Small intestine (tissue), 7 donors: ENCODE measurements around the gene FRY. TPM values are rescaled to one million over a fixed set of nuclear protein-coding genes. Genes with fewer than 3 reads are reported as not detected.

ENCODE experiments used
- DNase-seq, 2 donors: peaks; one replicate each; pipeline versions ENCODE4 v3.0.0 to v3.0.0-alpha.2; 2013
- FAIRE-seq: peaks from 2 replicates; lab custom pipeline; 2012; peaks lifted over from hg19 to GRCh38; lab: Jason Lieb, UNC
- H3K27ac ChIP-seq, 3 donors: one replicate each; pipeline ENCODE4 v1.5.1; 2013; ENCODE audit warnings: low read length in 2 of 3, mild to moderate bottlenecking in 2 of 3, control low read depth in 1 of 3, inconsistent platforms in 1 of 3, low read depth in 1 of 3, moderate library complexity in 1 of 3
- H3K27me3 ChIP-seq, 3 donors: one replicate each; pipeline ENCODE4 v1.6.1; 2013; ENCODE audit warnings: low read length in 3 of 3, inconsistent platforms in 1 of 3; ENCODE audit not compliant: control insufficient read depth in 3 of 3, insufficient read depth in 3 of 3
- H3K36me3 ChIP-seq, 3 donors: one replicate each; pipeline ENCODE4 v1.6.1; 2013; ENCODE audit warnings: low read length in 3 of 3, inconsistent platforms in 1 of 3, low read depth in 1 of 3, mild to moderate bottlenecking in 1 of 3, moderate library complexity in 1 of 3; ENCODE audit not compliant: control insufficient read depth in 3 of 3, insufficient read depth in 2 of 3
- H3K4me1 ChIP-seq, 3 donors: one replicate each; pipeline ENCODE4 v1.6.1; 2013; ENCODE audit warnings: low read length in 2 of 3, inconsistent platforms in 1 of 3, low read depth in 1 of 3, mild to moderate bottlenecking in 1 of 3, moderate library complexity in 1 of 3; ENCODE audit not compliant: control insufficient read depth in 3 of 3, insufficient read depth in 2 of 3
- H3K4me3 ChIP-seq, 3 donors: one replicate each; pipeline ENCODE4 v1.5.1; 2013; ENCODE audit warnings: low read length in 3 of 3, control low read depth in 1 of 3, inconsistent platforms in 1 of 3, low read depth in 1 of 3, mild to moderate bottlenecking in 1 of 3, moderate library complexity in 1 of 3
- H3K9me3 ChIP-seq, 2 donors: one replicate each; pipeline ENCODE4 v1.6.1; 2013; ENCODE audit warnings: low read depth in 1 of 2, low read length in 1 of 2; ENCODE audit not compliant: control insufficient read depth in 2 of 2, insufficient read depth in 1 of 2
- WGBS, 3 donors: extraction: QIAGEN DNeasy Blood & Tissue Kit; methylation state at CpG; one replicate each; pipeline ENCODE4 v1.1.7; 2013; 5-methylcytosine and 5-hydroxymethylcytosine counted together
- polyA plus RNA-seq, 4 donors: library from polyadenylated mRNA; stranded (reverse) in 3 of 4; unstranded in 1 of 4; fragments of 200-250 nt in 3 of 4; fragments of 120-200 nt in 1 of 4; gene quantifications; one replicate each; pipeline versions ENCODE4 v1.2.1 to v1.2.3, GENCODE V29; 2013
- donor health status: healthy with polysubstance abuse.
- donor health status: control.
- donor health status: control.
- donor health status: Bipolar disorder and iron deficiency.
- donor health status: healthy.

Gene FRY
- polyA plus RNA-seq, 4 donors = 2.0 to 13.6 (median 3.6) TPM

- Histone ChIP-seq H3K4me1 (no peaks in the 10 kb centered on the region), H3K9me3 (no peaks in the 10 kb centered on the region), H3K27ac (no peak overlapping the region), H3K27me3 (peaks cover 0 to 24% (median 0%) of the 10 kb centered on the region in 3 donors), H3K4me3 (no peak overlapping the region), H3K36me3 (no peaks in the 10 kb centered on the region)
- FAIRE-seq (no peak), DNase-seq (no peak)
- 62 to 68% (median 66%) methylated on average over 4 of the region's 4 CpGs for WGBS, 3 donors
Measured at GRCh38 chr13:32299893-32300292, 268.3 kb downstream of the FRY start.

DNA sequence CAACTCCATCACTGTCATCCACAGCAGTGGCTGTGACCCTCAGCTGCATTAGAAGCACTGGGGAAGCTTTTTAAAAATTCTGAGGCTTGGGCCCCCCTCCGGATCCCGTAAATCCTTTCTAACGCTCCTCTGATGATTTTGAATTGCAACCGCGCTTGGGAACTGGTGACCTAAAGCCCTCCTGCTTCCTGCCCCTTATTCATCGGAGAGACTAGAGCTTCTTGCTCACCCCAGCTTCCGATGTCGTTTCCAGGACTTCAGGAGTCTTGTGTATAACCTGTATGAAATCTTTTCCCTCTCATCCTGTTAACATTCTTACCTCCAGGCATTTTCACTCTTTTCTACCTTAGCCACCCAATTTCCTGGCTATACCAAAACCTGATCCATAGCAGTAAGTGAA is 268.8 kb downstream of the FRY start:
- no peaks in the 10 kb centered on the region for H3K9me3 ChIP-seq
- no peak for DNase-seq
- 52 to 68% (median 55%) methylated on average over 8 of the region's 8 CpGs for WGBS, 3 donors
- H3K27me3 ChIP-seq = peaks cover 0 to 24% (median 0%) of the 10 kb centered on the region in 3 donors
- H3K27ac ChIP-seq = no peak overlapping the region
- no peak for FAIRE-seq
- H3K4me1 ChIP-seq = no peaks in the 10 kb centered on the region
- no peaks in the 10 kb centered on the region for H3K36me3 ChIP-seq
- H3K4me3 ChIP-seq = no peak overlapping the region

DNA sequence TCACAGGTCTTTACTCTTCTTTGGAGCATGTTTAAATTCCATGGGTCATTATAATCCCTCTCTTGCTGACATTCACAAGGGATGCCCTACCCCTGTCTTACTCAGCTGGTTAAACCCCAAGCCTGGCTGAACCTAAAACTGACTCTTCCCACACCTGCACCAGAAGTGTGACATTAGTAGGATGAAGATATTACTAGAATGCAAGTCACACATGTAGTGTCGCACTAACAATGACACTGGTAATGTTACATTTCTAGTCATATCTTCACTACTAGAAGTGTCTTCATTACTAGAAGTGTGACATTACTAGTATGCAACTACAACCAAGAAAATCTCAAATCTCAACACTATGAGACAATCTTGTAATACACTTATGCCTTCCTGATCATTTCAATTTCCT is 269.3 kb downstream of the FRY start:
- Histone ChIP-seq H3K27me3 (peaks cover 0 to 24% (median 0%) of the 10 kb centered on the region in 3 donors), H3K9me3 (no peaks in the 10 kb centered on the region), H3K27ac (no peak overlapping the region), H3K4me1 (no peaks in the 10 kb centered on the region), H3K4me3 (no peak overlapping the region), H3K36me3 (no peaks in the 10 kb centered on the region)
- no peak for DNase-seq
- FAIRE-seq = no peak
- WGBS, 3 donors = 89 to 100% (median 96%) methylated on average over 1 of the region's 1 CpG

- Histone ChIP-seq H3K4me1 (no peaks in the 10 kb centered on the region), H3K36me3 (no peaks in the 10 kb centered on the region), H3K4me3 (no peak overlapping the region), H3K27me3 (peaks cover 0 to 24% (median 0%) of the 10 kb centered on the region in 3 donors), H3K9me3 (no peaks in the 10 kb centered on the region), H3K27ac (no peak overlapping the region)
- 68 to 73% (median 69%) methylated on average over 2 of the region's 2 CpGs for whole genome bisulfite sequencing, 3 donors
- DNase-seq (no peak), FAIRE-seq (no peak)
Measured at GRCh38 chr13:32302461-32302860, 270.9 kb downstream of the FRY start.

- Histone ChIP-seq H3K9me3 (no peaks in the 10 kb centered on the region), H3K4me3 (no peak overlapping the region), H3K27me3 (peaks cover 0 to 9% (median 0%) of the 10 kb centered on the region in 3 donors), H3K36me3 (no peaks in the 10 kb centered on the region), H3K27ac (no peak overlapping the region), H3K4me1 (no peaks in the 10 kb centered on the region)
- no peak for FAIRE-seq
- no peak for DNase-seq
Measured at GRCh38 chr13:32305646-32306045, 274.1 kb downstream of the FRY start.

- DNase-seq (peak in 1 of 2 donors; percentile 65), FAIRE-seq (no peak)
- no peak overlapping the region for H3K4me3 ChIP-seq
- H3K27ac ChIP-seq = no peak overlapping the region
- no peaks in the 10 kb centered on the region for H3K4me1 ChIP-seq
- 37 to 42% (median 40%) methylated on average over 10 of the region's 10 CpGs for WGBS, 3 donors
- no peaks in the 10 kb centered on the region for H3K27me3 ChIP-seq
- no peaks in the 10 kb centered on the region for H3K9me3 ChIP-seq
- H3K36me3 ChIP-seq = no peaks in the 10 kb centered on the region
Measured at GRCh38 chr13:32309312-32310133, 277.9 kb downstream of the FRY start.

- H3K9me3 ChIP-seq = no peaks in the 10 kb centered on the region
- FAIRE-seq = no peak
- peak; percentile 65 to 70 for DNase-seq
- H3K27ac ChIP-seq = no peak overlapping the region
- peaks cover 0 to 3% (median 0%) of the 10 kb centered on the region in 3 donors for H3K4me1 ChIP-seq
- H3K4me3 ChIP-seq = no peak overlapping the region
- H3K27me3 ChIP-seq = no peaks in the 10 kb centered on the region
- 42 to 52% (median 45%) methylated on average over 12 of the region's 12 CpGs for WGBS, 3 donors
- H3K36me3 ChIP-seq = no peaks in the 10 kb centered on the region
Measured at GRCh38 chr13:32310134-32310706, 278.6 kb downstream of the FRY start.

DNA sequence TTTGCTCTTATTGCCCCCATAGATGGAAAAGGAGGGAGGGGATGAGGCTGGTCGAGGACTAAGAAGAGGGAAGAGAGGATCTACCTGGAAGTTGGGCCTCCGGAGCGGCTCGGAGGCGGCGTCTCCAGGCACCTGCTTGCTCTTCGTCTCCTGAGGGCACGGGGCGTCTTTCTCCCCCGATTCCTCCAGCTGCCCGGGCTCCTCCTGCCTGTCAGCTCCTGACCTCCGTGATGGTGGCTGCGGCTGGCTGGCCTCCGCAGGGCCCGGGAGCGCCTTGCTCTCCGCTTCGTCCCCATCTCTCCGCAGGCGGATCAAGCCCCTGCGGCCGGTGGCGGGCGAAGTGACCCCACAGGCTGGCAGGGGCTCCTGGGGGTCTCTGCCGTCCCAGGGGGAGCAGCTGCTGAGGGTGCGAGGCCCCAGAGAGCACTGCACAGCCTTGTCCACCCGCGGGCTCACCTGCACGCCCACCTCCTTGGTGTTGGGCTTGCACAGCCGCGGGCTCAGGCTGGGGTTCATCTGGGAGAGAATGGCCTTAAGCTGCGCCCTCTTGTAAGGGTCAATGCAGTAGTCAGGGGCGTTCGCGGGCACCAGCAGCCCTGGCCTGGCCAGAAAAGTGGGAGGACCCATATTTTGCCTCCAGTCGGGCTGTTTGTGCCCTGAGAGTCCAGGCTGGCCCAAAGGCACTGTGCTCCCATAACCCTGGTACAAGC is 279.8 kb downstream of the FRY start:
- Histone ChIP-seq H3K4me3 (no peak overlapping the region), H3K36me3 (no peaks in the 10 kb centered on the region), H3K27me3 (no peaks in the 10 kb centered on the region), H3K4me1 (peaks cover 0 to 3% (median 0%) of the 10 kb centered on the region in 3 donors), H3K9me3 (no peaks in the 10 kb centered on the region), H3K27ac (no peak overlapping the region)
- 91 to 97% (median 92%) methylated on average over 35 to 36 of the region's 36 CpGs for WGBS, 3 donors
- no peak for DNase-seq
- no peak for FAIRE-seq
